ENCODE measurements around the gene CDKAL1. TPM values are rescaled to one million over a fixed set of nuclear protein-coding genes. Genes with fewer than 3 reads are reported as not detected.

Gene CDKAL1
- total RNA-seq, 1 donor from 2014 or later, result 12.2 TPM

DNA sequence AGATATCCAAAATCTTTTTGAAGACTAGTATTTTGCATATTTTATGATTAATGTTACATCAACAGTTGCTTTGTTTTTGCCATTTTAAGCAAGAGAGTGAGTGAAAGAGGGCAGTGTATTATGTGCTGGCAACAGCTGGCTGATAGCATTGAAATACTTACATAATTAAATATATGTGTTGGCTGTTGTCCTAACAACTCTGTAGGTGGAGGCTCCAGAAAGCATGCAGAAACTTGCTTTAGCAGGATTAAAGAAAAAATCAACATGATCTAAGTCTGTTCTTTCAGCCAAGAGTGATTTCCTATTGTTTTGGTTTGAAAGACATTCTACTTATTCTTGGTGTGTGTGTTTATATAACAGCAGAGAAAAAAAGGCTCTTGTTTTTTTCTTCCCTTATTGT lies 127.5 kb downstream of the CDKAL1 start:
- TF ChIP-seq CTCF (conservative IDR thresholded peaks at IDR 0.05; ENCODE audit: low read depth, low read length), result no peak
- H3K4me3 ChIP-seq (ENCODE audit: low read depth, low read length), result no peak overlapping the region
- no peak for DNase-seq (ENCODE audit: low read depth)

- no peak for DNase-seq (ENCODE audit: low read depth)
- TF ChIP-seq CTCF (conservative IDR thresholded peaks at IDR 0.05; ENCODE audit: low read depth, low read length), result no peak
- H3K4me3 ChIP-seq (ENCODE audit: low read depth, low read length), result no peak overlapping the region
These were observed 130.0 kb downstream of the CDKAL1 start for GRCh38 chr6:20664250-20664649.

DNA sequence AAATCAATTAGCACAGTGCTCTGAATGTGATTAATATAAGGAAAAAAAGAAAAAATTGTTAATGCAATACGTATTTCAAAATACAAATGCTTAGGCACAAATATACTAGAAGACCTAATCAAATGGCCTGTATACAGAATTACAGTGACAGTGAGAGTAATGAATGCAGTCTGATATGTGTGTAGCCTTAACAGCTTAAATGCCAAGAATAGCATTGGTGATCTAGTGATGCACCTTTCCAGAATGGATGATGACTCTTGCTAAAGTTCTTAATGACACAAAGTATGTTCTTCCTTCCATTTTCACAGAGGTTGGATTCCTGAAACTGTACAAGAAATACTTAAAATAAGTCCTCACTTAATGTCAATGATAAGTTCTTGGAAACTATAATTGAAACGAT lies 131.0 kb downstream of the CDKAL1 start:
- DNase-seq (ENCODE audit: low read depth), result no peak
- no peak for TF ChIP-seq CTCF (conservative IDR thresholded peaks at IDR 0.05; ENCODE audit: low read depth, low read length)
- H3K4me3 ChIP-seq (ENCODE audit: low read depth, low read length), result no peak overlapping the region

GRCh38 chr6:20669571-20670314 lies 135.5 kb downstream of the CDKAL1 start:
- DNase-seq (ENCODE audit: low read depth), result no peak
- TF ChIP-seq CTCF (conservative IDR thresholded peaks at IDR 0.05; ENCODE audit: low read depth, low read length), result no peak
- H3K4me3 ChIP-seq (ENCODE audit: low read depth, low read length), result no peak overlapping the region

- no peak for TF ChIP-seq CTCF (conservative IDR thresholded peaks at IDR 0.05; ENCODE audit: low read depth, low read length)
- DNase-seq (ENCODE audit: low read depth), result no peak
- H3K4me3 ChIP-seq (ENCODE audit: low read depth, low read length), result no peak overlapping the region
These were observed 136.5 kb downstream of the CDKAL1 start for GRCh38 chr6:20670750-20671149.

- DNase-seq (ENCODE audit: low read depth), result no peak
These were observed 137.8 kb downstream of the CDKAL1 start for GRCh38 chr6:20672038-20672437.

More at GRCh38 chr6:20672038-20672437, 137.8 kb downstream of the CDKAL1 start:
- no peak for TF ChIP-seq CTCF (conservative IDR thresholded peaks at IDR 0.05; ENCODE audit: low read depth, low read length)
- H3K4me3 ChIP-seq (ENCODE audit: low read depth, low read length), result no peak overlapping the region

All from epithelial cell of proximal tubule (primary cell).